HCT116 (cell line): ENCODE data around the gene EIF3A.
"Not testable (repeated sequence)": the region's sequence is repeated elsewhere in the genome, so short reads cannot be mapped to it uniquely, and the experiment has no call there.

Experiments used
- EZH2phosphoT487 ChIP-seq: fragments of 200-600 bp; IDR thresholded peaks from 2 replicates; pipeline ENCODE4 v1.6.1; 2018; ENCODE audit warnings: antibody characterized with exemption, borderline replicate concordance
- FOSL1 ChIP-seq: IDR thresholded peaks from 2 replicates; pipeline ENCODE4 v1.6.1; 2012; ENCODE audit warnings: low read depth
- JUND ChIP-seq: IDR thresholded peaks from 2 replicates; pipeline ENCODE4 v1.6.1; 2012
- POLR2A ChIP-seq: IDR thresholded peaks from 2 replicates; pipeline ENCODE4 v1.7.0; 2011; ENCODE audit warnings: borderline replicate concordance; ENCODE audit not compliant: insufficient read depth, insufficient read length; ENCODE audit errors: extremely low read depth
- POLR2AphosphoS5 ChIP-seq: IDR thresholded peaks from 2 replicates; pipeline ENCODE4 v1.6.1; 2011; ENCODE audit warnings: mild to moderate bottlenecking, low read depth, low read length, moderate library complexity
- RAD21 ChIP-seq: IDR thresholded peaks from 2 replicates; pipeline ENCODE4 v1.6.1; 2012; ENCODE audit warnings: low read depth, mild to moderate bottlenecking
- TF ChIP-seq, protein P1 (sequence below), 3 experiments: fragments of 200-600 bp in 1 of 3; sonication (generic) in 1 of 3; IDR thresholded peaks in 2 of 3; conservative IDR thresholded peaks in 1 of 3; 2 replicates each; pipeline ENCODE4 v1.5.1; 2012 to 2017; ENCODE audit warnings: low read depth in 2 of 3, low read length in 2 of 3, antibody characterized with exemption in 1 of 3, borderline replicate concordance in 1 of 3, control low read depth in 1 of 3, mild to moderate bottlenecking in 1 of 3, mixed read lengths in 1 of 3, mixed run types in 1 of 3, moderate library complexity in 1 of 3; ENCODE audit not compliant: insufficient read depth in 1 of 3

DNA sequence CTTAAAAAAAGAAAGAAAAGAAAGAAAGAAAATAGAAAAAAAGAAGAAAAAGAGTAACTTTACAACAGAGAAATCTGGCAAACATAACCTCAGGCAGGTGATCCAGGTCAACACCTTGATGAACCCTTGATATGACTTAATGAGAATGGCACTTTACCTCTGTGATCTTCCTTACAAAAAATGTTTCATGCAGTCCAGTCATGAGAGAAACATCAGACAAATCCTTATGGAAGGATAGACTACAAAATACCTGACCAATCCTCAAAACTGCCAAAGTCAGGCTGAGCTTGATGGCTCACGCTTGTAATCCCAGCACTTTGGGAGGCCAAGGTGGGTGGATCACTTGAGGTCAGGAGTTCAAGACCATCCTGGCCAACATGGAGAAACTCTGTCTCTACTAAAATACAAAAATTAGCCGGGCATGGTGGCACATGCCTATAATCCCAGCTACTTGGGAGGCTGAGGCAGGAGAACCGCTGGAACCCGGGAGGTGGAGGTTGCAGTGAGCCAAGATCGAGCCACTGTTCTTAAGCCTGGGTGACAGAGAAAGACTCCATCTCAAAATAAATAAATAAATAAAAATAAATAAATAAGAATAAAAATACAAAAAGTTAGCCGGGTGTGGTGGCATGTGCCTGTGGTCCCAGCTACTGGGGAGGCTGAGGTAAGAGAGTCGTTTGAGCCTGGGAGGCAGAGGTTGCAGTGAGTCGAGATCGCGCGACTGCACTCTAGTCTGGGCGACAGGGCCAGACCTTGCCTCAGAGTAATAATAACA, 16.2 kb upstream of the EIF3A start:
- not testable (repeated sequence) for TF ChIP-seq POLR2AphosphoS5, EZH2phosphoT487, POLR2A, JUND, FOSL1, RAD21
- TF ChIP-seq, protein P1, sequence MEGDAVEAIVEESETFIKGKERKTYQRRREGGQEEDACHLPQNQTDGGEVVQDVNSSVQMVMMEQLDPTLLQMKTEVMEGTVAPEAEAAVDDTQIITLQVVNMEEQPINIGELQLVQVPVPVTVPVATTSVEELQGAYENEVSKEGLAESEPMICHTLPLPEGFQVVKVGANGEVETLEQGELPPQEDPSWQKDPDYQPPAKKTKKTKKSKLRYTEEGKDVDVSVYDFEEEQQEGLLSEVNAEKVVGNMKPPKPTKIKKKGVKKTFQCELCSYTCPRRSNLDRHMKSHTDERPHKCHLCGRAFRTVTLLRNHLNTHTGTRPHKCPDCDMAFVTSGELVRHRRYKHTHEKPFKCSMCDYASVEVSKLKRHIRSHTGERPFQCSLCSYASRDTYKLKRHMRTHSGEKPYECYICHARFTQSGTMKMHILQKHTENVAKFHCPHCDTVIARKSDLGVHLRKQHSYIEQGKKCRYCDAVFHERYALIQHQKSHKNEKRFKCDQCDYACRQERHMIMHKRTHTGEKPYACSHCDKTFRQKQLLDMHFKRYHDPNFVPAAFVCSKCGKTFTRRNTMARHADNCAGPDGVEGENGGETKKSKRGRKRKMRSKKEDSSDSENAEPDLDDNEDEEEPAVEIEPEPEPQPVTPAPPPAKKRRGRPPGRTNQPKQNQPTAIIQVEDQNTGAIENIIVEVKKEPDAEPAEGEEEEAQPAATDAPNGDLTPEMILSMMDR (IDR thresholded peaks at IDR 0.05 in 2 of 3, conservative IDR thresholded peaks at IDR 0.05 in 1 of 3; ENCODE audit: borderline replicate concordance in 1 of 3, insufficient read depth in 1 of 3, low read depth in 2 of 3, low read length in 2 of 3), result not testable (repeated sequence)
